ENCODE data around the gene VKORC1L1. TPM values are rescaled to one million over a fixed set of nuclear protein-coding genes. Genes with fewer than 3 reads are reported as not detected.
"Not testable (repeated sequence)": the region's sequence is repeated elsewhere in the genome, so short reads cannot be mapped to it uniquely, and the experiment has no call there.

VKORC1L1 gene
- total RNA-seq, 1 donor from 2014 or later, result 32.5 TPM

DNA sequence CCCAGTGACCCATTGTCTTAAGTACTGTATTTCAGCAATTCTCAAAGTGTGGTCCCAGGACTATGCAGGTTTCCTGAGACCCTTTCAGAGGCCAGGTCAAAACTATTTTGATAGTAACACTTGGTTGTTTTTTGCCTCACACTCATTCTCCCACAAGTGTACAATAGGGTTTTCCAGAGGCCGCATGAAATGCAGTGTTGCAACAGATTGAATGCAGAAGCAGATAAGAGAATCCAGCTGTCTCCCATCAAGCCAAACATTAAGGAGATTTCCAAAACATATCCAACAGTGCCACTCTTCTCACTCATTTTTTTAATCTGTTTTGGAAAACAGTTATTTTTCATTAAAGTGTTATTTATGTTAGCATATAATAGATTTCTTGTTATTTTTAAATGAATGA, 20.0 kb downstream of the VKORC1L1 start:
- DNase-seq (ENCODE audit: low spot score), result no peak
- Mint-ChIP-seq H3K27ac (ENCODE audit: unreplicated experiment) (no peak overlapping the region), H3K27me3 (ENCODE audit: low read depth) (no peaks in the 10 kb centered on the region), H3K4me3 (ENCODE audit: unreplicated experiment) (no peak overlapping the region), H3K4me1 (ENCODE audit: low read depth) (peaks cover 8% of the 10 kb centered on the region), H3K9me3 (ENCODE audit: low read depth) (no peaks in the 10 kb centered on the region), H3K36me3 (ENCODE audit: low read depth) (peaks cover 4% of the 10 kb centered on the region)
- no peak for TF ChIP-seq CTCF (IDR thresholded peaks at IDR 0.05)

DNA sequence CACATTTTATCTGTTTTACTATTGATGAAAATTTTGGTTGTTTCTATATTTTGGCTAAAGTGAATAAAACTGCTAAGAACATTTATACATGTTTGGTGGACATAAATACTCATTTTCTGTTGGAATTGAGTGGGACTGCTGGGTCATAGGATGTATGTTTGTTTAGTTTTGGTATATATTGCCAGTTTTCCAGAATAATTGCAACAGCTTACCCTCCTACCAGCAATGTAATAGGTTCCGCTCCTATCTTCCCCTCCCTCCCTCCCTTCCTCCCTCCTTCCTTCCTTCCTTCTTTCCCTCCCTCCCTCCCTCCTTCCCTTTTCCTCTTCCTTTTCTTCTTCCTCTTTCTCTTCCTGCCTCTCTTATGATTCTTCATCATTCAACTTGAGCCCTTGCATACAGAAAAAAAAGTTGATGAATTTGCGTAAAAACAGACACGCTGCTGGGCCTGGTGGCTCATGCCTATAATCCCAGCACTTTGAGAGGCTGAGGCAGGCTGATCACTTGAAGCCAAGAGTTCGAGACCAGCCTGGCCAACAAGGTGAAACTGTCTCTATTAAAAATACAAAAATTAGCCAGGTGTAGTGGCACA, 23.5 kb downstream of the VKORC1L1 start:
- Mint-ChIP-seq H3K9me3 (ENCODE audit: low read depth) (peaks cover 3% of the 10 kb centered on the region), H3K27me3 (ENCODE audit: low read depth) (no peaks in the 10 kb centered on the region), H3K27ac (ENCODE audit: unreplicated experiment) (no peak overlapping the region), H3K4me3 (ENCODE audit: unreplicated experiment) (no peak overlapping the region), H3K4me1 (ENCODE audit: low read depth) (peaks cover 8% of the 10 kb centered on the region), H3K36me3 (ENCODE audit: low read depth) (peaks cover 9% of the 10 kb centered on the region)
- no peak for TF ChIP-seq CTCF (IDR thresholded peaks at IDR 0.05)
- no peak for DNase-seq (ENCODE audit: low spot score)

GRCh38 chr7:65897289-65897688, 24.4 kb downstream of the VKORC1L1 start:
- H3K27ac Mint-ChIP-seq (ENCODE audit: unreplicated experiment); H3K4me3 Mint-ChIP-seq (ENCODE audit: unreplicated experiment); H3K27me3 Mint-ChIP-seq (ENCODE audit: low read depth); H3K9me3 Mint-ChIP-seq (ENCODE audit: low read depth); DNase-seq (ENCODE audit: low spot score); H3K4me1 Mint-ChIP-seq (ENCODE audit: low read depth): not testable (repeated sequence)
- peaks cover 12% of the 10 kb centered on the region for H3K36me3 Mint-ChIP-seq (ENCODE audit: low read depth)

DNA sequence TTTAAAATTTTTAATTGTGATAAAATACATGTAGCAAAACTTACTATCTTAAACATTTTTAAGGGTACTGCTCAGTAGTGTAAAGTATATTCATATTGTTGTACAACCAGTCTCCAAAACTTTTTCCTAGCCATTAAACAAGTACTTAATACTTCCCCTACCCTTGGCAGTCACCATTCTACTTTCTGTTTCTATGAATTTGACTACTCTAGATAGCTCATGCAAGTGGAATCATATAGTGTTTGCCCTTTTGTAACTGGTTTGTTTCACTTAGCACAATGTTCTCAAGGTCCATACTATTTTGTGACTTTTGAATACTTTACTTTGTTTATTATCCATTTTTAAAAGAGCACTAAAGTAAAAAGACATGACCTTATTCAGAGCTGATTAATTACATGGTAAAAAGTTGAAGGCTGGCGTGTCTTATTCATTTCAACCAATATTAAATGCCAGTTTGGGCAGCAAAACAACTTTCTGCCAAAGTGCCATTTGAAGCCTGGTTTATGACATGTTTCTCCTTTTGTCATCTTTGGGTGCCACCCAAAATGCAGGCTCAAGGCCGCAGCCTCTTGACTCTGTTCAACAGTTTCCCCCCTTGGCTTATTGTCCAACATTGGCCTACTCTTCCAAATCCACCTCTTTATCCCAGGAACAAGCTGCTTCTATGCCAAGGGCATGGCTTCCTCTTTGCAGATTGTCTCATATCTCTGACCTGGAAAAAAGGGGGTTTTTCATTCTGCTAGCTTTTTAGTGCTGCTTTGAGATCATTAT, 26.0 kb downstream of the VKORC1L1 start:
- H3K27me3 Mint-ChIP-seq (ENCODE audit: low read depth); H3K4me3 Mint-ChIP-seq (ENCODE audit: unreplicated experiment); H3K4me1 Mint-ChIP-seq (ENCODE audit: low read depth); DNase-seq (ENCODE audit: low spot score); H3K27ac Mint-ChIP-seq (ENCODE audit: unreplicated experiment): not testable (repeated sequence)
- Mint-ChIP-seq H3K36me3 (ENCODE audit: low read depth) (peaks cover 16% of the 10 kb centered on the region), H3K9me3 (ENCODE audit: low read depth) (peaks cover 14% of the 10 kb centered on the region)

DNA sequence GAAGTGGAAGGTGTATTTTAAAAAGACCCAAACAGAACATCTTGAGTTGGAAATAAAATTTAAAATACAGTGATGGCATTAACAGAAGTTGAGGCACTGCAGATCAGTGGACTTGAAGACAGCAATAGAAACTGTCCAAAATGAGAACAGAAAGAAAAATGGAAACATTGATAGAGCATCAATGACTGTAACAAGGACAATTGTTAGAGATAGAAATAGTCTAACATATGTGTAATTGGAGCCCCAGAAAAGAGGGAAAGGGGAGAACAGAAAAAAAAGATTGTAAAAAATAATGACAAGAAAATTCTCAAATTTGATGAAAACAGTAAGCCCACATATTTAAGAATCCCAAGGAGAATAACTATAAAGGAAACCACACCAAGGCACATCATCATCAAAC, 29.4 kb downstream of the VKORC1L1 start:
- no peaks in the 10 kb centered on the region for H3K4me1 Mint-ChIP-seq (ENCODE audit: low read depth)
- no peak overlapping the region for H3K4me3 Mint-ChIP-seq (ENCODE audit: unreplicated experiment)
- peaks cover 20% of the 10 kb centered on the region for H3K9me3 Mint-ChIP-seq (ENCODE audit: low read depth)
- H3K27ac Mint-ChIP-seq (ENCODE audit: unreplicated experiment), result no peak overlapping the region
- no peak for TF ChIP-seq CTCF (IDR thresholded peaks at IDR 0.05)
- DNase-seq (ENCODE audit: low spot score), result no peak
- H3K27me3 Mint-ChIP-seq (ENCODE audit: low read depth), result no peaks in the 10 kb centered on the region
- H3K36me3 Mint-ChIP-seq (ENCODE audit: low read depth), result peaks cover 19% of the 10 kb centered on the region

- peaks cover 6% of the 10 kb centered on the region for H3K4me1 Mint-ChIP-seq (ENCODE audit: low read depth)
- H3K36me3 Mint-ChIP-seq (ENCODE audit: low read depth), result peaks cover 5% of the 10 kb centered on the region
- H3K27ac Mint-ChIP-seq (ENCODE audit: unreplicated experiment), result no peak overlapping the region
- TF ChIP-seq CTCF (IDR thresholded peaks at IDR 0.05), result no peak
- no peak overlapping the region for H3K4me3 Mint-ChIP-seq (ENCODE audit: unreplicated experiment)
- H3K27me3 Mint-ChIP-seq (ENCODE audit: low read depth), result no peaks in the 10 kb centered on the region
- H3K9me3 Mint-ChIP-seq (ENCODE audit: low read depth), result peaks cover 9% of the 10 kb centered on the region
- no peak for DNase-seq (ENCODE audit: low spot score)
Observed at GRCh38 chr7:65907501-65908198, 34.8 kb downstream of the VKORC1L1 start.

Data from chondrocyte (in vitro differentiated cells).